C4-2B (cell line): ENCODE data around the gene SEC23A.
"Not testable (repeated sequence)": the region's sequence is repeated elsewhere in the genome, so short reads cannot be mapped to it uniquely, and the experiment has no call there.

ENCODE experiments used
- H3K27ac ChIP-seq: fragments of 450-650 bp; 2 replicates; pipeline ENCODE4 v1.5.1; 2017
- CTCF ChIP-seq: fragments of 450-650 bp; conservative IDR thresholded peaks from 2 replicates; pipeline ENCODE4 v1.5.1; 2017; ENCODE audit warnings: mild to moderate bottlenecking
- ZFX ChIP-seq: fragments of 450-650 bp; IDR thresholded peaks from 2 replicates; pipeline ENCODE4 v1.6.1; 2017

The SEC23A gene

GRCh38 chr14:39050389-39050788 lies 52.6 kb downstream of the SEC23A start:
- TF ChIP-seq CTCF: no peak
- TF ChIP-seq ZFX: no peak
- no peak overlapping the region for H3K27ac ChIP-seq

GRCh38 chr14:39045889-39046288 lies 57.1 kb downstream of the SEC23A start:
- not testable (repeated sequence) for H3K27ac ChIP-seq

GRCh38 chr14:39043352-39043943 lies 59.6 kb downstream of the SEC23A start:
- H3K27ac ChIP-seq: no peak overlapping the region
- TF ChIP-seq ZFX (no peak), CTCF (no peak)

DNA sequence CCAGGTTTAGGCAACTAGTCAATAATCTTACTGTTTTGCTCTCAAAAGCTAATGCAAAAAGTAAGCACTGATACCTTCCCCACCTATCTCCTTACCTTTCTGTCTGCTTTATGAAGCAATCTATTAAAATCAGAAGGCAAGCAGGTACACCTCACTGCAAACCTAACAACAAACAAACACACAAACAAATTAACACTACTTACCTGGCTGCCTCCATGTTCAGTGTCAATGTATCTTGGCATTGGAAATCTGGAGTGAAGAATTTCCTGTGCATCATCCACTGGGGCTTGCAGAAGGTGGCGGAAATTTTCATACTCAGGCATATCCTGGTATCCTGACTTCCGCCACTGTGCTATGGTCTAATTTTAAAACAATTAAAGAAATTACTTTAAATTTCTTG lies 62.5 kb downstream of the SEC23A start:
- TF ChIP-seq ZFX (no peak), CTCF (no peak)

DNA sequence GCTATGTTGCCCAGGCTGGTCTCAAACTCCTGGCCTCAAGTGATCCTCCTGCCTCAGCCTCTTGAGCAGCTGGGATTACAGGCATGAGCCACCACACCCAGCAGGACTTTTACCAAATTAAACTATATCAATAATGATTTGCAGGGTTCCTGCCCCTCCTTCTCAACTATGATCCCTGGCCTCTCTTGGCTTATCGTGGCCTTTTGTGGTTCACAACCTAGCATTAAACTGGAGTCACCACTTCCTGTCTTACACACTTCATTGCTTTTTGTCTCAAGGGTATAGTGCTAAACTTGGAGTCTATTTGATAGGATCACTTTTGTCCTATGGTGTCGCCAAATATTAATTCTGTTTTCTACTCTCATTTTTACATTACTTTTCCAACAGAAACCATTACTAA lies 64.5 kb downstream of the SEC23A start:
- no peak overlapping the region for H3K27ac ChIP-seq
- TF ChIP-seq CTCF (no peak), ZFX (no peak)

More for the DNA sequence above, 62.5 kb downstream of the SEC23A start:
- no peak overlapping the region for H3K27ac ChIP-seq

GRCh38 chr14:39036760-39037159 lies 66.3 kb downstream of the SEC23A start:
- TF ChIP-seq ZFX (no peak), CTCF (no peak)
- no peak overlapping the region for H3K27ac ChIP-seq

GRCh38 chr14:39035336-39035735 lies 67.7 kb downstream of the SEC23A start:
- TF ChIP-seq CTCF (no peak), ZFX (no peak)
- H3K27ac ChIP-seq: no peak overlapping the region

DNA sequence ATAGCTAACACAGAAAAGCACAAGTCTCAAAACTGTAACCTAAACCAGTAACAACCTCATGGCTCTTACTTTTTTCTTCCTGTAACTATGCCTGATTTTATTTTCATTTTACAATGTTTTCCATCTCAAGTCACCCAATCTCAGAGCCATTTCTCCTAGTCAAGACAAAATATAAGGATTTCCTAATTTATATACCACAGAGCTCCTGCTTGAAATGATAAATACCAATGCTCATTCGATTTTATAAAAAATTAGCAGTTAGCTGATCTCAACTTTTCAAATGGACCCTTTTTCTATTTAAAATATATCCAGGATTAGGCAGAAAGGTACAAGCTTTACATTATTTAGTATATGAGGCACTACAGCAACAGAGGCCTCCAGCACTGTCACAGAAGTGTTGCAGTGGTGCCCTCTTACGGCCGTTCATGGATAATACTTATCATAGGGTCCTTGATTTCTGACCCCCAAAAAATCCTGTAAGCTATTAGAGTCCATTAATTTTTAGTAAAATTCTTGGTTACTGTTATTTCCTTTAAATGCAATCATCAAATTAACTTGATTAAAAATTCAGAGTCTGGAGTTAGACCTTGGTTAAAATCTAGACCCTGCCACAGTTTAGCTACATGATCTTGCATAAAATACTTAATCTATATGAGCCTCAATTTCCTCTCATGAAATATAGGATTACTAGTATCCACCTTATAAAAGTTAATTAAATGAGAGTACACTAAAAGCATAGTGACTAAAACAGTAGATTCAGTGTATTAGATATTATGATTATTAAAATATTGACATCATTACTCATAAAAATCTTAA lies 68.3 kb downstream of the SEC23A start:
- H3K27ac ChIP-seq: no peak overlapping the region
- TF ChIP-seq ZFX (no peak), CTCF (peak; percentile 85)
